Vagina (tissue), 2 donors: Measurements from ENCODE around the gene TMEM213. TPM values are rescaled to one million over a fixed set of nuclear protein-coding genes. Genes with fewer than 3 reads are reported as not detected.

Source experiments
- DNase-seq, 2 donors: peaks; one replicate each; pipeline ENCODE4 v3.0.0-alpha.2; 2017; ENCODE audit errors: extremely low spot score in 2 of 2
- H3K27ac ChIP-seq: fragments of 200-600 bp; sonication (generic); one replicate; pipeline ENCODE4 v1.5.1; 2019
- H3K27me3 ChIP-seq: fragments of 200-600 bp; sonication (generic); one replicate; pipeline ENCODE4 v1.5.1; 2019
- H3K36me3 ChIP-seq, 2 donors: fragments of 200-600 bp; sonication (generic); one replicate each; pipeline ENCODE4 v1.5.1; 2017 to 2019
- H3K4me1 ChIP-seq: fragments of 200-600 bp; sonication (generic); one replicate; pipeline ENCODE4 v1.5.1; 2019
- H3K4me3 ChIP-seq, 2 donors: fragments of 200-600 bp; sonication (generic); 1 replicate in 1 of 2; 2 replicates in 1 of 2; pipeline ENCODE4 v1.5.1; 2016 to 2019
- H3K9me3 ChIP-seq: fragments of 200-600 bp; sonication (generic); one replicate; pipeline ENCODE4 v1.5.1; 2019
- POLR2A ChIP-seq, 2 donors: fragments of 450-650 bp; IDR thresholded peaks; one replicate each; pipeline ENCODE4 v1.6.1; 2017; ENCODE audit warnings: antibody characterized with exemption in 2 of 2, mild to moderate bottlenecking in 2 of 2, moderate library complexity in 2 of 2
- POLR2AphosphoS5 ChIP-seq, 2 donors: sonication (generic); formaldehyde crosslinking; IDR thresholded peaks; one replicate each; pipeline ENCODE4 v1.9.0; 2017; ENCODE audit warnings: antibody characterized with exemption in 2 of 2, mild to moderate bottlenecking in 2 of 2, low read depth in 1 of 2; ENCODE audit not compliant: insufficient read depth in 1 of 2
- intact Hi-C: fragments of 100-400 bp; cut with DNase I; formaldehyde crosslinking; loops from one replicate; pipeline ENCODE4 v1.15.1; 2023
- total RNA-seq: library from RNA; depleted of rRNA; stranded (reverse); fragments of >200 nt; gene quantifications from one replicate; pipeline ENCODE4 v1.2.3, GENCODE V29; 2016
- TF ChIP-seq, protein P1 (sequence below), 3 experiments: fragments of 450-650 bp in 2 of 3; fragments of 200-600 bp in 1 of 3; sonication (generic) in 1 of 3; IDR thresholded peaks; one replicate each; pipeline ENCODE4 v1.5.1; 2017 to 2019; ENCODE audit warnings: antibody characterized with exemption in 3 of 3, mild to moderate bottlenecking in 2 of 3, moderate library complexity in 2 of 3

TMEM213 gene
- total RNA-seq, 1 donor from 2014 or later, result not detected

DNA sequence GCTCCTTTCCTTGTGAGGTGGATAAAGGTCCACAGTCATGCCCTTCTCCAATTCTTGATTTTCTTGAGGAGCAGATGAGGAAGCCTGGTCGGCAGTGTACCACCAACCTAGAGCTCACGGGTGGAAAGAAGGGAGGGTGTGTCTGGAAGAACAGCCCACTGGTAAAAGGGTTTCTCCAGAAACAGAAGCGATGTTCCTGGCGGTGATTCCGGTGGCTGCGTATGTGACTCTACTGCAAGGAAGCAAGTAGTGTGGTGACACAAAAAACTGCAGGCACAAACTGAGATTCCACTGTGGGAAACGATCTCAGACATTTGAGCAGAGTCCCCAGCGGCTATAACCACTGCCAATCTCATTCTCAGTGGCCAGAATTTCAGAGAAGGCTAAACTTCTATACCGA lies 66.1 kb downstream of the TMEM213 start:
- Histone ChIP-seq H3K4me1 (no peaks in the 10 kb centered on the region), H3K4me3 (no peak overlapping the region), H3K27me3 (no peaks in the 10 kb centered on the region), H3K9me3 (no peaks in the 10 kb centered on the region), H3K27ac (no peak overlapping the region), H3K36me3 (peaks cover 0 to 3% of the 10 kb centered on the region in 2 donors)
- no peak for TF ChIP-seq POLR2AphosphoS5 (IDR thresholded peaks at IDR 0.05; ENCODE audit: insufficient read depth in 1 of 2, low read depth in 1 of 2)
- TF ChIP-seq, protein P1, sequence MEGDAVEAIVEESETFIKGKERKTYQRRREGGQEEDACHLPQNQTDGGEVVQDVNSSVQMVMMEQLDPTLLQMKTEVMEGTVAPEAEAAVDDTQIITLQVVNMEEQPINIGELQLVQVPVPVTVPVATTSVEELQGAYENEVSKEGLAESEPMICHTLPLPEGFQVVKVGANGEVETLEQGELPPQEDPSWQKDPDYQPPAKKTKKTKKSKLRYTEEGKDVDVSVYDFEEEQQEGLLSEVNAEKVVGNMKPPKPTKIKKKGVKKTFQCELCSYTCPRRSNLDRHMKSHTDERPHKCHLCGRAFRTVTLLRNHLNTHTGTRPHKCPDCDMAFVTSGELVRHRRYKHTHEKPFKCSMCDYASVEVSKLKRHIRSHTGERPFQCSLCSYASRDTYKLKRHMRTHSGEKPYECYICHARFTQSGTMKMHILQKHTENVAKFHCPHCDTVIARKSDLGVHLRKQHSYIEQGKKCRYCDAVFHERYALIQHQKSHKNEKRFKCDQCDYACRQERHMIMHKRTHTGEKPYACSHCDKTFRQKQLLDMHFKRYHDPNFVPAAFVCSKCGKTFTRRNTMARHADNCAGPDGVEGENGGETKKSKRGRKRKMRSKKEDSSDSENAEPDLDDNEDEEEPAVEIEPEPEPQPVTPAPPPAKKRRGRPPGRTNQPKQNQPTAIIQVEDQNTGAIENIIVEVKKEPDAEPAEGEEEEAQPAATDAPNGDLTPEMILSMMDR (IDR thresholded peaks at IDR 0.05), result no peak
- no peak for TF ChIP-seq POLR2A (IDR thresholded peaks at IDR 0.05)
- peak in 1 of 2 donors; percentile 42 for DNase-seq
- intact Hi-C loops, result no loop called here

- H3K4me3 ChIP-seq, result no peak overlapping the region
- no peaks in the 10 kb centered on the region for H3K27me3 ChIP-seq
- TF ChIP-seq, protein P1 (IDR thresholded peaks at IDR 0.05), result no peak
- peak in 1 of 2 donors; percentile 40 for TF ChIP-seq POLR2AphosphoS5 (IDR thresholded peaks at IDR 0.05; ENCODE audit: insufficient read depth in 1 of 2, low read depth in 1 of 2)
- intact Hi-C loops, result no loop called here
- DNase-seq, result no peak
- no peaks in the 10 kb centered on the region for H3K9me3 ChIP-seq
- H3K4me1 ChIP-seq, result no peaks in the 10 kb centered on the region
- no peak overlapping the region for H3K27ac ChIP-seq
- peaks cover 0 to 3% of the 10 kb centered on the region in 2 donors for H3K36me3 ChIP-seq
These were observed 66.9 kb downstream of the TMEM213 start for GRCh38 chr7:138864667-138865066.

DNA sequence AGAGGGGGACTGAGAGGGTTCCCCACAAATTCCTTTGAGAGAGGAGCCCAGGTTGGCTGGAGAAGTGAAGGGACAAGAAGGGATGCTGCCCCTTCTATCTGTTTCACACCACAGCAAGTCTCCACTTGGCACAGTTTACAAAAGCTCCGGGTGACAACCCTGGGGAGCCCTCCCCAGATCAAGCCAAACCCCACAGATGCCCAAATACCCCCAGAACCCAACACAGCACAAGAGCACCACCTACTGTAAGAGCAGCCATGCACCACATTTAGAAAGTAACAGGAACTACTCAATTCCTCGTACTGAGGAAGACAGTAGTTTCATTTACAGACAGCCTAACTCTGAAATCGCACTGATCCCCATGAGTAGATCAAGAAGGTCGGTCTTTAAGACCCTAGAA lies 68.0 kb downstream of the TMEM213 start:
- no peak overlapping the region for H3K27ac ChIP-seq
- DNase-seq, result no peak
- no peaks in the 10 kb centered on the region for H3K4me1 ChIP-seq
- H3K9me3 ChIP-seq, result no peaks in the 10 kb centered on the region
- no peaks in the 10 kb centered on the region for H3K27me3 ChIP-seq
- no peak overlapping the region for H3K4me3 ChIP-seq
- intact Hi-C loops, result no loop called here
- TF ChIP-seq POLR2AphosphoS5 (IDR thresholded peaks at IDR 0.05; ENCODE audit: insufficient read depth in 1 of 2, low read depth in 1 of 2), result no peak
- TF ChIP-seq, protein P1 (IDR thresholded peaks at IDR 0.05), result no peak
- TF ChIP-seq POLR2A (IDR thresholded peaks at IDR 0.05), result no peak
- peaks cover 0 to 3% of the 10 kb centered on the region in 2 donors for H3K36me3 ChIP-seq

DNA sequence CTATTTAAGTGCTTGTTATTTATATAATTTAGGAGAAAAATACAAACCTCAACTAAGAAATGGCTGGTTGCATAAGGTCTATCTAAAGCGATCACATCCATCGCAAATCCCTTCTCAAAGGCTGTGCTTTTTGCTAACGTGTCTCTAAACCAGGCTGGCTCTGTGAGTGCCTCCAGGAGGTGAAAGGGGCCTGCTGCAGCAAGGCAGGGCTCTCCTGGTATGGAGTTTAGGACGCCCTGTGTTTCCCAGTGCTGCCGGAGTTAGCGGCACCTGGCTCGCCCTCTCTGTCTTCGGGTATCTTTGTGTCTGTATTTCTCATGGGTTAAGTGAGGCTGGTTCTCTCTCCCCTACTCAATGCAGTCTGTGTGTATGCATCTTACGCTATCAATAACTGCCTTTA lies 68.6 kb downstream of the TMEM213 start:
- TF ChIP-seq, protein P1 (IDR thresholded peaks at IDR 0.05), result no peak
- TF ChIP-seq POLR2AphosphoS5 (IDR thresholded peaks at IDR 0.05; ENCODE audit: insufficient read depth in 1 of 2, low read depth in 1 of 2), result no peak
- no peak for TF ChIP-seq POLR2A (IDR thresholded peaks at IDR 0.05)
- no peak overlapping the region for H3K27ac ChIP-seq
- no peaks in the 10 kb centered on the region for H3K9me3 ChIP-seq
- intact Hi-C loops, result no loop called here
- H3K27me3 ChIP-seq, result no peaks in the 10 kb centered on the region
- no peak overlapping the region for H3K4me3 ChIP-seq
- peaks cover 0 to 3% of the 10 kb centered on the region in 2 donors for H3K36me3 ChIP-seq
- H3K4me1 ChIP-seq, result no peaks in the 10 kb centered on the region
- no peak for DNase-seq

GRCh38 chr7:138867744-138868143 lies 70.0 kb downstream of the TMEM213 start:
- no peak overlapping the region for H3K27ac ChIP-seq
- no peaks in the 10 kb centered on the region for H3K4me1 ChIP-seq
- H3K36me3 ChIP-seq, result peaks cover 0 to 3% of the 10 kb centered on the region in 2 donors
- intact Hi-C loops, result no loop called here
- TF ChIP-seq POLR2AphosphoS5 (IDR thresholded peaks at IDR 0.05; ENCODE audit: insufficient read depth in 1 of 2, low read depth in 1 of 2) (no peak), POLR2A (IDR thresholded peaks at IDR 0.05) (no peak)
- TF ChIP-seq, protein P1 (IDR thresholded peaks at IDR 0.05), result no peak
- DNase-seq, result peak in 1 of 2 donors; percentile 72
- H3K9me3 ChIP-seq, result no peaks in the 10 kb centered on the region
- H3K4me3 ChIP-seq, result no peak overlapping the region
- no peaks in the 10 kb centered on the region for H3K27me3 ChIP-seq
